ENCODE data around the gene UBLCP1.
"Not testable (repeated sequence)": the region's sequence is repeated elsewhere in the genome, so short reads cannot be mapped to it uniquely, and the experiment has no call there.

UBLCP1 gene

DNA sequence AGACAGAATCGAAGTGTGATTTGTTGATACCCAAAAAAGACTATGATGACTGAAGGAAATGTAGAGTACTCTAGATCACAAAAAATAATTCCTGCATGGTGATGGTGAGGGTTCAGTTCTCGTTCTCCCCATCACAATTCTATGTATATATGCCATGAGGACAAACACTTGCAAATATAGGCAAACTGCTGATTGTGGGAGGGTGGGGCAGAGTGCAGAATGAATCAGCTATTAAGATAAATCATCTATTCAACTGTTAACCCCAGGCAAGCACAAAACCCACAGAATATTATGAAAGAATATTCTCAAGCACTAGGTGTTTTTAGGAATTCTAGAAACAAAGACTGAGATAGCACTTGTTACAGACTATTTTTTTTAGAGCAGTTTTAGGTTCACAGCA is 13.9 kb upstream of the UBLCP1 start:
- in situ Hi-C loops (cut with MboI; ENCODE audit: low sequenced_read_pairs), result no loop called here

DNA sequence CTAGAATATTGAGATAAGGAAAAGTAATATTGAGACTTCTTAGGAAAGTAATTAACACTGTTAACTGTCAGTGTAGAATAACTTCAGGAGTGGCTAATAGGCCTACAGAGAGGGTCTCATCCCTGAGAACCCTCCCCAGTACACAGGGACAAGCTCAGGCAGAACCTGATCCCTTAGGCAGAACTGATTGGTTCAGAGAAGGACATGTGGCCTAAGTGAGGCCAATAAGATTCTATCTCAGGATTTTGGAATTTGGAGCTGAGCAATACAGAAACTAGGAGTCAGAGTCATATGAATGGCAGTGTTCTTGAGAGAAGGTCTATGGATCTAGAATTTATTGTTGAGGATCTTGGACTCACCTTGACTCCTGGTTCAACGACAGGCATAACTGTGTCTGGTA is 10.9 kb upstream of the UBLCP1 start:
- in situ Hi-C loops (cut with MboI; ENCODE audit: low sequenced_read_pairs), result no loop called here

DNA sequence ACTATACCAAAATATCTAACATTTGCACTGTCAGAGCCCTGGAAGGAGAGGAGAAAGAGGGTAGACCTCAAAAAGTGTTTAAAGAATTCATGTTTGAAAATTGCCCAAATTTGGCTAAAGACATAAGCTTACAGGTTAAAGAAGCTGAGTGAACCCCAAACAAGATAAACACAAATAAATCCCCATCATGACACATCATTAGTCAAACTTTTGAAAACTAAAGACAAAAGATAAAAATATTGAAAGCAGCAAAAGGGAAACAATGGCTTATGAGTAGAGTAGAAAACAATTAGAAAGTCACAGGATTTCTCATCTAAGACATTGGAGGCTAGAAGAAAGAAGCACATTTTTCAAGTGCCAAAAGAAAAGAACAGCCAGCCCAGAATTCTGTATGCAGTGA is 6.1 kb upstream of the UBLCP1 start:
- in situ Hi-C loops (cut with MboI; ENCODE audit: low sequenced_read_pairs), result no loop called here

DNA sequence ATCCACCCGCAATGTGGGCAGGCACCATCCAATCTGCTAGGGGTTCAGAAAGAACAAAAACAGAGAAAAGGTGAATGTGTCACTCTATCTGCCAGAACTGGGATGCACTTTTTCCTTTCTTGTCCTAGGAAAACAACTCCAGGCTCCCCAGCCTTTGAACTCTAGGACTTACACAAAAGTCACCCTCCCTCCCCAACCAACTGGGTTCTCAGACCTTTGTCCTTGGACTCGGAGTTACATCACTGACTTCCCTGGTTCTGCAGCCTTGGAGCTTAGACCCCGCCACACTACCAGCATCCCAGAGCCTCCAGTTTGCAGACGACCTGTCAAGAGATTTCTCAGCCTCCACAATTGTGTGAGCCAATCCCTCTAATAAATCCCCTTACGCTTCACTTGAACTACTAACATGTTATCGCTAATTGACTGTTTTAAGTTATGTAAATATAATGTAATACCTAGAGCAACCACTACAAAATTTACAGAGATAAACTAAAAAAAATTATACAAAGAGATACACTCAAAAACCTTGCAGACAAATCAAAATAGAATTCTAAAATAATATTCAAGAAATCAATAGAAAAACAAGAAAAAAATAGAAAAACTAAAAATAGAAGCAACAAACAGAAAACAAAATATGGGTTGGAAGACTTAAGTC is 5.3 kb upstream of the UBLCP1 start:
- in situ Hi-C loops (cut with MboI; ENCODE audit: low sequenced_read_pairs), result no loop called here

DNA sequence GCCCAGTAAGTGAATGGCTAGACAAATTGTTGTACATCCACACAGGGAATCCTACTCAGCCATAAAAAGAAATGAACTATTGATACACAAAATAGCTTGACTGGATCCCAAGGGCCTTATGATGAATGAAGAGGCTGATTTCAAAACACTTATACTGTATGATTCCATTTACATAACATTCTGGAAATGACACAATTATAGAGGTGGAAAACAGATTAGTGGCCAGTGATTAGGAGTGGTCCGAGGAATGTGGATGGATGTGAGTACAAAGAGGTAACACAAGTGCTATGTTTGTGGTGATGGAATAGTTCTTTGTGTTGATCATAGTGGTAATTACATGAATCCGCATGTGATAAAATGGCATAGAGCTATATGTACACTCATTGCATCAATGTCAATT is 4.7 kb upstream of the UBLCP1 start:
- in situ Hi-C loops (cut with MboI; ENCODE audit: low sequenced_read_pairs), result no loop called here

DNA sequence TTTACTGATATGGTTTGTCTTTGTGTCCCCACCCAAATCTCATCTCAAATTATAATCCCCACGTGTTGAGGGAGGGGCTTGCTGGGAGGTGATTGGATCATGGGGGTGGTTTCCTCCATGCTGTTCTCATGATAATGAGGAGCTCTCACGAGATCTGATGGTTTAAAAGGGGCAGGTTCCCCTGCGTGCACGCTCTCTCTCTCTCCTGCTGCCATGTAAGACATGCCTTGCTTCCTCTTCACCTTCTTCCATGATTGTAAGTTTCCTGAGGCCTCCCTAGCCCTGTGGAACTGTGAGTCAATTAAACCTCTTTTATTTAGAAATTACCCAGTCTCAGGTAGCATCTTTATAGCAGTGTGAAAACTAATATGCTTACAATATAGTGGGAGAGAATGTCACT is 2.9 kb upstream of the UBLCP1 start:
- in situ Hi-C loops (cut with MboI; ENCODE audit: low sequenced_read_pairs), result not testable (repeated sequence)

DNA sequence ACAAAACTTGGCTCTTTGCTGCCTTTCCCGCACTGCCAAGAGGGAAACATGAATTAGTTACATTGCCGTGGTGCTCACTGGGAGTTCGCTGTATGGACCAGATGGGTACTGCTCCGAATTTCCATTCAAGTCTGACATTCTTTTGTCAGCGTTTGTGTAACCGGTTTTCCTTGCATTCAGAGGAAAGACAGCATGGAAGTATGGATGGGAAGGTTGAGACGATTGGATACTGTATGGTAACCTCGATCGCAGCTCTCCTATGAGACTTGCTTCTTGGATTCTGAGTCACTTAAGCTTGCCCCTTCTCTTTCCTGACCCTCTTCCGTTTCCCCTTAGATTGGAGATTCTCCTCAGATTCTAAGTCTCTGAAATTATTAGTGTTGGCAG is 625 bp upstream of the UBLCP1 start:
- in situ Hi-C loops (cut with MboI; ENCODE audit: low sequenced_read_pairs), result no loop called here

DNA sequence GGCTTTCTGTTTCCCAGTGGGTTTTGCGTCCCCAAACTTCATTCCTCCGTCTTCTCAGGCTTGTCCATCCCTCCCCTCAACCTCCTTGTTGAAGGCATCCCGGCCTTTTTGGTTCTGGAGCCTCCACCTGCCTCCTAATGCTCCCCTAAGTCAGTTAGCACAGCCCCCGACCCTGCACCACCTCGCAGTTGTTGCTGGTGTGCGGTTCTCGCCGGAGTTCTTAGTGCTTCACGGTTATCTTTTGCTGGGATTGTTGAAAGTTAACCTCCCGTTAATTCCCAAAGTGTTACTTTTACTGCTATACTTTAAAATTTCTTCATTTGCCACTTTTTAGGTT is 447 bp downstream of the UBLCP1 start:
- in situ Hi-C loops (cut with MboI; ENCODE audit: low sequenced_read_pairs), result no loop called here

DNA sequence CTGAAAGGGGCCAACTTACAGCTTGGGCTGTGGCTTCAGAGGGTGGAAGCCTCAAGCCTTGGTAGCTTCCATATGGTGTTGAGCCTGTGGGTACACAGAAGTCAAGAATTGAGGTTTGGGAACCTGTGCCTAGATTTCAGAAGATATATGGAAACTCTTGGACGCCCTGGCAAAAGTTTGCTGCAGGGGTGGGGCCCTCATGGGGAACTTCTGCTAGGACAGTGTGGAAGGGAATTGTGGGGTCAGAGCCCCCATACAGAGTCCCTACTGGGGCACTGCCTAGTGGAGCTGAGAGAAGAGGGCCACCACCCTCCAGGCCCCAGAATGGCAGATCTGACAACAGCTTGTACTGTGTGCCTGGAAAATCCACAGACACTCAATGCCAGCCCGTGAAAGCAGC is 3.7 kb downstream of the UBLCP1 start:
- in situ Hi-C loops (cut with MboI; ENCODE audit: low sequenced_read_pairs), result not testable (repeated sequence)

DNA sequence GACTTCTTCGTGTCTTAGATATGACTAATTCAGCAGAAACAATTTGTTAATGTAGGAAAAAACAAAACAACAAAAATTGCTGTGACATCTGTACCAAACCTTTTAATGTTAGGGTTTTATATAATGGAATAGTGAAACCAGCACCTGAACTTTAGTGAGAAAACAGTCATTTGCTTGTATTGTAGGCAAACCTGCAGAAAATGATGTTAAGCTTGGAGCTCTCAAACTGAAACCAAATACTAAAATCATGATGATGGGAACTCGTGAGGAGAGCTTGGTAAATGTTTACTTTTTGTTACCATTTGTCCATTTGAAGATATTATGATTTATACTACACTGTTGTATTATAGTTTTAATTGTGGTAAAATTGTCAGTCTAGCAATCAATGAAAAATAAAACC is 6.6 kb downstream of the UBLCP1 start:
- in situ Hi-C loops (cut with MboI; ENCODE audit: low sequenced_read_pairs), result no loop called here

DNA sequence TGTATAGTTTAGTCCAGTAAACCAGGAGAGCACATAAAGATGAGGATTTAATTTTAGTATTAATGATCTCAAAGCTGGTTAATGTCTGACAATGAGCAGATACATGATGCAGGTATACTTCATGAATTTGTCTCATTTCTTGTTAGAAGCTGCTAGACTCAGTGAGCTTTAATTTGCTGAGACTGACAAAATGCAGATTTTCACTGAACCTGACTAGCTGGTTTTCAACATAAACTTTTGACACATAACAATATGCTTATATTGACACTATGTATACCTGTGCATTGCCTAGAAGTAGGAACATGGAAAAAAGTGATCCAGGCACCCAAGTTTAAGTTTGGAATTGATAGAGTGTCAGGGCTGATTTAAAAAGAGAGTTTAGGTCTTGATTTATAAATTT is 10.8 kb downstream of the UBLCP1 start:
- in situ Hi-C loops (cut with MboI; ENCODE audit: low sequenced_read_pairs), result no loop called here

DNA sequence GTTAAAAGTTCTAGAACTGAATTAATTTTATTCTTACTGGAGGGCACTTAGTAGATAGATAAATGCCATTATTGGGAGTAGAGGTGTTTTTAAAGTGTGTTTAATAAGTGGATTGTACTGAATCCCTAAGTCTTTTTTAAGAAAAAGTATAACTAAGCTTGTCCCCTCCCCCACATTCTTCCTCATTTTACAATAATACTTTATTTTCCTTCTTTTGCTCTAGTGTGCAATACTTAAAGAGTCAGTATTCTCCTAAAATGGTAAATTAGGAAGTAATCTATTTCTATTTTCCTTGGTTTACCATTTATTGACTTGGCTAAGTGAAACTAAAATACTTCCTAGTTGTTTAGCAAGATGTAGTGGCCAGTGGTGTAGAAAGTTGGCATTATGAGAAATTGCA is 11.6 kb downstream of the UBLCP1 start:
- in situ Hi-C loops (cut with MboI; ENCODE audit: low sequenced_read_pairs), result no loop called here

DNA sequence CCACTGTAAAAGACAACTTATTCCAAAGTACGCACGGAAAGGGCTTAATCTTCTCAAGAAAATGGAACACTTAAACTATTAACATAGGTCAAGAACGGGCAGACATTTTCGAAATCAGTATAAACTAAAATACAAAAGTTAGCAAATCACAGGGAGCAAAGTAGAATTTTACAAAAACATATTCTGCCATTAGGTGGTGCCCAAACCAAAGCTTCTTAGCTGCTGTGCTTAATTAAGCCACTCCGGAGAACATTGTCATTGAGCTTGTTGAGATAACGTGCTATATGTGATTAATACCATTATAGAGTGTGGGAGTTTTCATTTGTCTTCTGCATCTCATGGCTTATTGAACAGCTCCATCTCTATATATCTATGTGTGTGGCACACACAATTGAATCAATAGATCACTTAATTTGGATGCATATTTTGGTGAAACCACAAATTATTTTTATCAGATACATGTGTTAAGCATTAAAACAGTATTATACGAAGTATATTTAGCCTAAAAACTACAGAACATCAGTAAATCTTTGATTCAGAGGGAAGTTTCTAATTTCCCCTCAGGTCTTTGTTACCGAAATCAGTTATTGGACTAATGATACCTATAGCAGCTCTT is 23.4 kb downstream of the UBLCP1 start:
- in situ Hi-C loops (cut with MboI; ENCODE audit: low sequenced_read_pairs), result no loop called here

DNA sequence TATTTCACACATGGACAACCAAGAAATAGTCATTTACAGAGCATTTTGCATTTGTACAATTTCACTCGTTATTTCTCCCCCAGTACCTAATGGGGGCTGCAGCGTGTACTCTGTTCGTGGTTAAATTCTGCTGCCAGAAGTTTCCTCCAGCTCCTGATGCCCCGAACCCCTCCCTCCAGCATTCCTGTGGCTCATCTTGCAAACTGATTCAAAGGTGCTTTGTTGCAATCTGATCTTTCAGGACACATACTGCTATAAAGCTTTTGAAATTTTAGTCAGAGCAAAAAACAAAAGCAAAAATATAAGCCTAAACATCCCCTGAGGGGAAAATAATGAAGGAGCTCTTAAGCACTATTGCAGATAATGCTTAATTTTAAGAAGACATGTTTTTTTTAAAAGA is 27.7 kb downstream of the UBLCP1 start:
- in situ Hi-C loops (cut with MboI; ENCODE audit: low sequenced_read_pairs), result no loop called here

DNA sequence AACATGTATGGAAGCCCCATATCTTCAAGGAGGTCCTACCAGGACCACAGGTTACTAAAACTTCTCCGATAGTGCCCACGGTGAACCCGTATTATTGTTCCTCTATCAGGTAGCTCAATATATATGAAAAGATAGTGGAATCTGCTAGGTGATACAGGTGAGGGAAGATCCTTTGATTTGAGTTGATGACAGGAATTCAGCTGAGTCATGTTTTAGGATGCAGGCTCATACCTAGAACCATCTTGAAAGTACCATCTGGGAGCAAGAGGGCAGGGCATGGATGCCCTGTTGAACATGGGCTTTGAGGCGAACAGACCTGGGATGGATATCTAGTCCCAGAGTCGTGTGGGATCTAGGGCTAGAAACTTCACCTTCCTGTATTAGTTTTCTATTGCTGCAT is 31.8 kb downstream of the UBLCP1 start:
- in situ Hi-C loops (cut with MboI; ENCODE audit: low sequenced_read_pairs), result no loop called here

DNA sequence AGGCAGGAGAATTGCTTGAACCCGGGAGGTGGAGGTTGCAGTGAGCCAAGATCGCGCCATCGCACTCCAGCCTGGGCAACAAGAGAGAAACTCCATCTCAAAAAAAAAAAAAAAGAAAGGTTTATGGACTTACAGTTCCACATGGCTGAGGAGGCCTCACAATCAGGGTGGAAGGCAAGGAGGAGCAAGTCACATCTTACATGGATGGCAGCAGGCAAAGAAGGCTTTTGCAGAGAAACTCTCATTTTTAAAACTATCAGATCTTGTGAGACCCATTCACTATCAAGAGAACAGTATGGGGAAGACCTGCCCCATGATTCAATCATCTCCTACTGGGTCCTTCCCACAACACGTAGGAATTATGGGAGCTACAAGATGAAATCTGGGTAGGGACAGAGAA is 34.2 kb downstream of the UBLCP1 start:
- in situ Hi-C loops (cut with MboI; ENCODE audit: low sequenced_read_pairs), result not testable (repeated sequence)

DNA sequence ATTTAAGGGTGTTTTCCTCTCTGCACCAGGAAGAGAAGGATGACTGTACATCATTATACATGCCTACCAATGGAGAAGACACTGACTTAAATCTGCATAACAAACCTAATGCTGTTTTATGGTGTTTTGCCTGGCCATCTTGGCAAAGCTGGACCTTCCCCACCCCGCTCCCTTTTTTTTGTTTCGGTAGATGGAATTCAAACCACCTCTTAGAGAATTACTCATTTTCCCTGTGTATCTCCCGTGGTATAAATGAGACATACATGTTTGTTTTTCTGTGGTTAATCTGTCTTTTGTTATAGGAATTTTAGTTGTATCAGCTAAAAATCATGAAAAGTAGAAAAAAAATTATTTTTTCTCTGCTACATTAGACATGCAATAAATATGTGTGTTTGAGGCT is 38.4 kb downstream of the UBLCP1 start:
- in situ Hi-C loops (cut with MboI; ENCODE audit: low sequenced_read_pairs), result loop anchor here (25.0 kb wide), 1 partner anchor 686 kb away; no protein-coding TSS in a partner anchor

DNA sequence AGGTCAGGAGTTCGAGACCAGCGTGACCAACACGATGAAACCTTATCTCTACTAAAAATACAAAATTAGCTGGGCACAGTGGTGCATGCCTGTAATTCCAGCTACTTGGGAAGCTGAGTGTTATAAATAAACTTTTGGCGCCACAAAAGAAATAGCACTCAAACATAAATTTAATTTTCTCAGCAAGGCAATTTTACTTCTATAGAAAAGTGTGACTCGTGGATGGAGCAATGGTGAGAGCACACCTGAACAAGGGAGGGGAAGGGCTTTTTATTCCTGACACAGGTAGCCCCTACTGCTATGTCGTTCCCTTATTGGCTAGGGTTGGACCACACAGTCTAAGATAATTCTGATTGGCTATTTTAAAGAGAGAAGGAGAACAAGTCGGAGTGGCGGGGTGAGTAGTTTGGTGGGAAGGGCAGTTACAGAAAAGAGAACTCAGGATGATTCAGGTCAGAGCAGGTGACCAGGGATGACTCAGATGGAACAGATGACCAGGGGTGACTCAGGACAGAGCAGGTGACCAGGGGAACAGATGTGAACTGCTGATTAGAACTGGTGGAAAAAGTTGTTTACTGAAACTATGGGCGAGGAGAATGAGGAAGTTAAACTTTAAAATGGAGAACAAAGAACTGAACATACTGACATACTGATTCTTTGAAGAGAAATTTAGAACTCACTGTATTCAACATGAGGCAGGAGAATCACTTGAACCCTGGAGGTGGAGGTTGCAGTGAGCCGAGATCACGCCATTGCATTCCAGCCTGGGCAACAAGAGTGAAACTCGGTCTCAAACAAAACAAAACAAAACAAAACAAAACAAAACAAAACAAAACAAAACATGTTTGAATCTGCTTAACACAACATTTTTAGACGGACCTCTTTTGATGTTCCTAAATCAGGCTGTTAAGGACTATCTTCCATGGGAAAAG is 39.1 kb downstream of the UBLCP1 start:
- in situ Hi-C loops (cut with MboI; ENCODE audit: low sequenced_read_pairs), result loop anchor here (25.0 kb wide), 1 partner anchor 685 kb away; no protein-coding TSS in a partner anchor

DNA sequence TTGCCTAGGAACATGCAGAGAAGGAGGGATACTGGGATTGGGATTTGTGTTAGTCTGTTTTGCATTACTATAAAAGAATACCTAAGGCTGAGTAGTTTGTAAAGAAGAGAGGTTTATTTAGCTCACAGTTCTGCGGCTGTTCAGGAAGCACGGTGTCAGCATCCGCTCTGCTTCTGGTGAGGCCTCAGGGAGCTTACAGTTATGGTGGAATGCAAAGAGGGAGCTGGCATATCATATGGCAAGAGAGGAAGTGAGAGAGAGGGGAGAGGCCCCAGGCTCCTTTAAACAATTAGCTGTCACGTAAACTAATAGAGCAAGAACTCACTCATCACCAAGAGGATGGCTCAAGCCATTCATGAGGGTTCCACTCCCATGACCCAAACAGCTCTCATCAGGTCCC is 40.2 kb downstream of the UBLCP1 start:
- in situ Hi-C loops (cut with MboI; ENCODE audit: low sequenced_read_pairs), result loop anchor here (25.0 kb wide), 1 partner anchor 684 kb away; no protein-coding TSS in a partner anchor

DNA sequence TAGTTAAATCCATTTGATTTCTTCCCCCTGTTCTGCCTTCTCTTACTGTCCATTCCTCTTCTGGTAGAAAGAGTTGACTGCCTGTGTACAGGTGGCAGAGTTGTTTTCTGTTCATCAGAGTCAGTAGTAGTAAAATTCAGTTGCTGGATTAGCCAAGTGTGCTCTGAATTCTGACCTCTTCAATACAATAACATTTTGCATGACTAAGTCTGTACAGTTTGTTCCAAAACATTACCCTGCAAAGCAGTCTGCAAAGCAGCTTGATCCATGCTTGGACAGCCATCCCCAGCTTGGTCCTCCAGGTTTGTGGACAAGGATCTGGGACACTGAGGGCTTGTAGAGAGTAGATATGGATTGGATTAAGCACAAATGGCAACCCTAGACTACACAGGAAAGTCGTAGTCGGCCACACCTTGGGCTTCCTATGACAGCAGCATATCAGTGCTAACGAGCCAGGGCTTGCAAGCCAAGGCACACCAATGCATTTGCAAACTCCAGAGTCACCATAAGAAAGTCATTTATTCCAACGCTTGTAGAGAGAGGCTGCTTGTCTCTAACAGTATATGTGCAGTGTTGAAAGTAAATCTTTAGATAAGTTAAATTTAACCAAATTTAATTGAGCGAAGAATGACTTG is 42.0 kb downstream of the UBLCP1 start:
- in situ Hi-C loops (cut with MboI; ENCODE audit: low sequenced_read_pairs), result loop anchor here (25.0 kb wide), 1 partner anchor 682 kb away; no protein-coding TSS in a partner anchor

DNA sequence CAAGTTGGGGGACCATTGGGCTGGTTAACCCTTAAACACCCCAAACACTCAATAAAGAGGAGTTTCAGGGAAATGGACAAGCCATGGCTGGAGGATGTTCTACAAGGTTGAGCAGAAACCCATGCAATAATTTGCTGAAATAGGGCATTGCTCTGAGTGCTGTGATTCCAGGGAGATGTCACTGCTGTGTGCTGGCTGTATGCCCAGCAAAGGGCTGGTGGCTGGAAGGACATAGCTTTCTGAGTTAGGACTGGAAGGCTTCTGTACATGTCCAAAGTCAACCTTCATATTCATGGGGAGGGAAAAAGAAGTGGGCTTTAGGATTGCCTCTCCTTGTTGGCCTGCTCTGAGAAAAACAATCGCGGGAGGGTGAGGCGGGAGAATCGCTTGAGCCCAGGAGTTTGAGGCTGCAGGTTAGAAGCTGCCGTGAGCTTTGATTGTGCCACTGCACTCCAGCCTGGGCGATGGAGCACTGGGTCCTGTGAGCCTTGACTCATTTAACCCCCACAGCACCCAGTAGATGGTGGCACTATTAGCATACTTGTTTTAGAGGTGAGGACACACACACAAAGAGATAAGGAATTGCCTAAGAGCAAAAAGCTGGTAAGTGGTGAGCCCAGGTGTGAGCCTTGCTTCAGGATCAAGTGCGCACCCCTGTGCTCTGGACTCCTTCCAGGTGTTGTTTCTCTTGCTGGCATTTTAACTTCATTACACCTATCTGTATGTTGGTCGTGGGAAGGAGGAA is 46.8 kb downstream of the UBLCP1 start:
- in situ Hi-C loops (cut with MboI; ENCODE audit: low sequenced_read_pairs), result loop anchor here (25.0 kb wide), 1 partner anchor 677 kb away; no protein-coding TSS in a partner anchor
